Myocyte (in vitro differentiated cells): ENCODE results near the gene CD300C. TPM values are rescaled to one million over a fixed set of nuclear protein-coding genes. Genes with fewer than 3 reads are reported as not detected.
"Not testable (repeated sequence)": the region's sequence is repeated elsewhere in the genome, so short reads cannot be mapped to it uniquely, and the experiment has no call there.

ENCODE experiments used
- DNase-seq: peaks from one replicate; pipeline ENCODE4 v3.0.0-alpha.2; 2012; ENCODE audit warnings: low read depth
- polyA plus RNA-seq: library from polyadenylated mRNA; unstranded; fragments of >200 nt; gene quantifications from one replicate; pipeline ENCODE4 v1.2.1, GENCODE V29; 2012; ENCODE audit warnings: missing spikeins
- total RNA-seq: library from RNA; depleted of rRNA; stranded (reverse); fragments of >200 nt; gene quantifications from 2 replicates; pipeline ENCODE4 v1.2.3, GENCODE V29; 2014

CD300C gene
- not detected in 2 replicates for total RNA-seq
- not detected for polyA plus RNA-seq

GRCh38 chr17:74545843-74546230 is at the start of gene CD300C:
TSS of gene CD300C (minus strand) at chr17:74546115. CDS start at chr17:74545782, 333 bp downstream.
- no peak for DNase-seq

DNA sequence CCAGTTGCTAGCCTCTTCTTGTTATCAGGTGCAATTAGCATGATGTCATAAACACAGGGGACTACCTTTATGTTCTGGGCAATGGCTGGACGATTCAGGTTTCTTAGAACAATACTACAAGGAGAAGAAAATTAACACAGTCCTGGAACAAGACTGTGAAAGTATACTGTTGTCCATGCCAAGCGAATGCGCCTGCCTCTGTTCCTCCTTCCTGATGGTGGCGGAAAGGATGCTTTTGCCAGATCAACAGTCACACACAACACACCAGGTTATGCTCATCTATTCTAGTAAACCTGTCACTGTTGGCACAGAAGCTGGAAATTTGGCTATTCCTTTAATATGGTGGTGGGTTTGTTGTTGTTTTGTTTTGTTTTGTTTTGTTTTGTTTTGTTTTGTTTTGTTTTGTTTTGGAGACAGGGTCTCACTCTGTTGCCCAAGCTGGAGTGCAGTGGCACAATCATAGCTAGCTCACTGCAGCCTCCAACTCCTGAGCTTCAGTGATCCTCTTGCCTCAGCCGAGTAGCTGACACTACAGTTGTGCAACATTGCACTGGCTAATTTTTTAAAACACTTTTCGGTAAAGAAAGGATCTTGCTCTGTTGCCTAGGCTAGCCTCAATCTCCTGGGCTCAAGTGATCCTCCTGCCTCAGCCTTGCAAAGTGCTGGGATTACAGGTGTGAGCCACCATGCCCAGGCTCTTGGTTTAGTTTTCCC is 49.3 kb upstream of the CD300C start:
- DNase-seq = no peak

- DNase-seq = no peak
These were observed 46.4 kb upstream of the CD300C start, which contains the start of gene CD300LD for GRCh38 chr17:74592087-74592990. TSS of gene CD300LD (minus strand) at chr17:74592283. CDS start at chr17:74592202, 81 bp downstream.

- DNase-seq = no peak
These were observed 45.6 kb upstream of the CD300C start for GRCh38 chr17:74591503-74591902.

DNA sequence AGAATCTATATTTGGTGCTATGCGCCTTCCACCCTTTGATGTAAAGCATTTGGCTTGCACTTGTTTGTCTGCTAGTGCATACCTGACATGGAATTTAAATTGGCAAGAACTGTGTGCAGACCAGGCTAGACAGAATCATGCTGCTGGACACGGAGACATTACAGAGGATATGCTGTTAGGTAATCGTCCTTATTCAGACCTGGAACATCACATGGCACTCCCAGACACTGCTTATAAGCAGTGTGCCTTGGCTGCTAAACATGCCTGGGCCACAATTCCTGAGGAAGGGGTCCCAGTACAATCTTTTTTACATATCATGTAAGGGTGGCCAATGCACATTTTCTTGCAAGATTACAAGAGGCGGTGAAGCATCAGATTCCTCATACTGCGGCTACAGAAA is 39.8 kb upstream of the CD300C start:
- DNase-seq = no peak

- DNase-seq = no peak
These were observed 38.6 kb upstream of the CD300C start for GRCh38 chr17:74584292-74585060.

GRCh38 chr17:74582633-74583032 is 36.7 kb upstream of the CD300C start:
- no peak for DNase-seq

- DNase-seq = no peak
These were observed 34.0 kb upstream of the CD300C start for GRCh38 chr17:74579900-74580299.

- DNase-seq = no peak
These were observed 33.1 kb upstream of the CD300C start for GRCh38 chr17:74578979-74579378.

- no peak for DNase-seq
These were observed 28.7 kb upstream of the CD300C start for GRCh38 chr17:74574489-74575142.

DNA sequence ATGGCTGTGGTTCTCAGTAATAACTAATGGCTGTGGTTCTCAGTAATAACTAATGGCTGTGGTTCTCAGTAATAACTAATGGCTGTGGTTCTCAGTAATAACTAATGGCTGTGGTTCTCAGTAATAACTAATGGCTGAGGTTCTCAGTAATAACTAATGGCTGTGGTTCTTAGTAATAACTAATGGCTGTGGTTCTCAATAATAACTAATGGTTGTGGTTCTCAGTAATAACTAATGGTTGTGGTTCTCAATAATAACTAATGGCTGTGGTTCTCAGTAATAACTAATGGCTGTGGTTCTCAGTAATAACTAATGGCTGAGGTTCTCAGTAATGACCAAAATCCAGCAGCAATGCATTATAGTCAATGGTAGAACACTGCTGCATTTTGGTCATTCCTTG is 27.7 kb upstream of the CD300C start:
- DNase-seq = not testable (repeated sequence)

DNA sequence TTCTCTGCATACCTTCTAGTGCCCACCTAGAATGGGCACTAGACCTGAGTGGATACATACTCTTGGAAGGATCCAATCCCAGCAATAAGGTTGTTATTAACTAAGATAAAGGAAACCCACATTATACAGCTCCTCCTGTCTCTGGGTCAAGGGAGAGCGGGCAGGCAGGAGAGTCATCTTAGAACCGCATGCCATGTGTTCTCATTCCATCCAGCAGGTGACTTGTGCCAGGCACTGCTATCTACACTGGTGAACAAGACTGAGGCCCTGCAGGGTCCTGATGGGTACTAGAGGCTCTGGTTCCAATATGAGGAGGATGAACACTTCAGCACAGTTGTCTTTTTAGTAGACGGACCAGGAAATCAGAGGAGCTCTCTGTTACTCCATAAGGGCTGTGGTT is 27.3 kb upstream of the CD300C start:
- DNase-seq = no peak

GRCh38 chr17:74571621-74572270 is 25.8 kb upstream of the CD300C start:
- no peak for DNase-seq

- DNase-seq = peak; percentile 39
These were observed 23.4 kb upstream of the CD300C start for GRCh38 chr17:74569020-74570003.

GRCh38 chr17:74568106-74568873 is 22.4 kb upstream of the CD300C start:
- no peak for DNase-seq

- no peak for DNase-seq
These were observed 21.5 kb upstream of the CD300C start, which contains the start of gene CD300H for GRCh38 chr17:74567397-74567796. TSS of gene CD300H (minus strand) at chr17:74567509.

DNA sequence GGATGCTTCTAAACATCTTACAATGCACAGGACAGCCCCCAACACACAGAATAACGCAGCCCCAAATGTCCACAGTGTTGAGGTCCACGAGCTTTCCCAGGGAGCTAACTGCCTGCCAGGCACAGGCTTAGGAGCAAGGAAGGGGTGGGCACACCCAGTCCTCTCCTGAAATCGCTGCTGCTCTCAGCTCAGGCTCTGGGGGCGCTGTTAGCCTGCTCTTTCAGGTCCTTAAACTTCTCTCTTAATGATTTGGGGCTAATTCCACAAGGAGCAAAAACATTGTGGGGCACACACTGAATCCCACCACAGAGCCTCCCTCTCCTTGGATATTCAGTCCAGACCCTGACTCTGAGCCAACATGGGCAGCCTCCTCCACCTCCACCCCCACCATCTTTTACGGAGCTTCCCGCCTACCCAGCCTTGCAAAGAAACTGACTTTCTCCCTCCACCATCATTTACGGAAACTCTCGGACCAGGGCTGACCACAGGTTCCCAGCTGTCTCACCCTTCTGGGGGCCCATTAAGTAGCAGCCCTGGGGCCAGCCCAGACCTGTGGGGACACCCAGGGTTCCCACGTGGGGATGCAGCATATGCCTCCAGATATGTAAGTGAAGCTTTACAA is 20.3 kb upstream of the CD300C start:
- no peak for DNase-seq

DNA sequence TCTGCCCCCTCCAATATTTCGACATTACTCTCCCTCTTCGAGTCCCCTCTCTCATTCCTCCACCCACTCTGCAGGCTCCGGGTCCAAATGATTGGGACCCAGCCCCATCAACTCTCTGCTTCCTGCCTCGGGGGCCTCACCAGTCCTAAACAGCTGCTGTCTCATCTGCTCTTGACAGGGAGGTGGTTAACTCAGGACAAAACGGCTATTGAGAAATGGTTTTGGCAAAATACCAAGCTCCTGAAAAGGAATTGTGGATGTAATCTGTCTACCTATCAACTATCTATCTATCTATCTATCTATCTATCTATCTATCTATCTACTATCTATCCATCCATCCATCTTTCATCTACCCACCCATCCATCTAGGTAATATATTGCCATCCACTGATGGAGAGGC is 19.2 kb upstream of the CD300C start:
- no peak for DNase-seq
